Raji (cell line): Measurements from ENCODE around the gene GTF3C5.
A peak's percentile ranks its signal among the peaks of the same experiment; 100 is the strongest.

ENCODE experiments used
- POLR2A ChIP-seq: IDR thresholded peaks from 2 replicates; pipeline ENCODE4 v1.6.1; 2011; ENCODE audit warnings: low read depth, low read length, control low read depth; ENCODE audit not compliant: insufficient read depth

Gene GTF3C5

GRCh38 chr9:133005957-133006356 lies 24.8 kb upstream of the GTF3C5 start:
- no peak for TF ChIP-seq POLR2A

GRCh38 chr9:133006731-133007352 lies 24.0 kb upstream of the GTF3C5 start:
- TF ChIP-seq POLR2A = no peak

- no peak for TF ChIP-seq POLR2A
Observed at GRCh38 chr9:133008406-133008805, 22.4 kb upstream of the GTF3C5 start.

GRCh38 chr9:133008824-133009223 lies 22.0 kb upstream of the GTF3C5 start:
- no peak for TF ChIP-seq POLR2A

- TF ChIP-seq POLR2A = no peak
Observed at GRCh38 chr9:133009906-133010582, 20.8 kb upstream of the GTF3C5 start.

- no peak for TF ChIP-seq POLR2A
Observed at GRCh38 chr9:133014696-133015095, 16.1 kb upstream of the GTF3C5 start.

- no peak for TF ChIP-seq POLR2A
Observed at GRCh38 chr9:133023117-133023890, 7.5 kb upstream of the GTF3C5 start.

- TF ChIP-seq POLR2A = no peak
Observed at GRCh38 chr9:133026426-133026825, 4.4 kb upstream of the GTF3C5 start.

- peak; percentile 15; the same call in 1 of the 2 replicates for TF ChIP-seq POLR2A
Observed at GRCh38 chr9:133027134-133027533, 3.7 kb upstream of the GTF3C5 start.

GRCh38 chr9:133028221-133028620 lies 2.6 kb upstream of the GTF3C5 start:
- TF ChIP-seq POLR2A = no peak

- TF ChIP-seq POLR2A = no peak
Observed at GRCh38 chr9:133029994-133030316, 842 bp upstream of the GTF3C5 start.

GRCh38 chr9:133031130-133031422 lies 279 bp downstream of the GTF3C5 start:
- TF ChIP-seq POLR2A = no peak

GRCh38 chr9:133031496-133031911 lies 707 bp downstream of the GTF3C5 start:
- TF ChIP-seq POLR2A = no peak

GRCh38 chr9:133032171-133032570 lies 1.4 kb downstream of the GTF3C5 start:
- TF ChIP-seq POLR2A = no peak

GRCh38 chr9:133035669-133036068 lies 4.9 kb downstream of the GTF3C5 start:
- no peak for TF ChIP-seq POLR2A

GRCh38 chr9:133037775-133038515 lies 7.1 kb downstream of the GTF3C5 start:
- TF ChIP-seq POLR2A = no peak
